Measurements from ENCODE around the gene OSBPL2.
A peak's percentile ranks its signal among the peaks of the same experiment; 100 is the strongest.

Gene OSBPL2

GRCh38 chr20:62209850-62210495, 28.3 kb upstream of the OSBPL2 start:
- no peak for TF ChIP-seq EGR1 (IDR thresholded peaks at IDR 0.05)
- TF ChIP-seq TEAD4 (IDR thresholded peaks at IDR 0.05): no peak
- no peak for TF ChIP-seq TAF1 (IDR thresholded peaks at IDR 0.05; ENCODE audit: low read depth)
- TF ChIP-seq EP300 (IDR thresholded peaks at IDR 0.05; ENCODE audit: borderline replicate concordance): no peak
- TF ChIP-seq CEBPB (IDR thresholded peaks at IDR 0.05): no peak
- no peak for TF ChIP-seq USF1 (IDR thresholded peaks at IDR 0.05)
- TF ChIP-seq MAX (IDR thresholded peaks at IDR 0.05): no peak
- TF ChIP-seq FOXM1 (IDR thresholded peaks at IDR 0.05; ENCODE audit: borderline replicate concordance, low read depth): no peak
- no peak for TF ChIP-seq NFIC (IDR thresholded peaks at IDR 0.05)
- TF ChIP-seq RAD21 (IDR thresholded peaks at IDR 0.05; ENCODE audit: low read depth): no peak
- no peak for TF ChIP-seq REST (IDR thresholded peaks at IDR 0.05; ENCODE audit: low read depth)
- no peak; the same call in 1 of the 2 replicates for TF ChIP-seq ZBTB7A (IDR thresholded peaks at IDR 0.05; ENCODE audit: low read depth)
- TF ChIP-seq YY1 (IDR thresholded peaks at IDR 0.05; ENCODE audit: low read depth): no peak
- no peak for TF ChIP-seq CREB1 (IDR thresholded peaks at IDR 0.05; ENCODE audit: low read depth)
- no peak for TF ChIP-seq TCF12 (IDR thresholded peaks at IDR 0.05; ENCODE audit: low read depth)

- TF ChIP-seq ZBTB7A (IDR thresholded peaks at IDR 0.05; ENCODE audit: low read depth) (no peak), EGR1 (IDR thresholded peaks at IDR 0.05) (0 out of 2 replicates have a peak, but pooled peaks have one; percentile 21), CEBPB (IDR thresholded peaks at IDR 0.05) (no peak), TAF1 (IDR thresholded peaks at IDR 0.05; ENCODE audit: low read depth) (no peak), RAD21 (IDR thresholded peaks at IDR 0.05; ENCODE audit: low read depth) (no peak)
These were observed 27.8 kb upstream of the OSBPL2 start for GRCh38 chr20:62210496-62210855.

- TF ChIP-seq MAX (IDR thresholded peaks at IDR 0.05) (no peak), TCF12 (IDR thresholded peaks at IDR 0.05; ENCODE audit: low read depth) (no peak), CEBPB (IDR thresholded peaks at IDR 0.05) (no peak), NFIC (IDR thresholded peaks at IDR 0.05) (no peak), EGR1 (IDR thresholded peaks at IDR 0.05) (no peak), RAD21 (IDR thresholded peaks at IDR 0.05; ENCODE audit: low read depth) (no peak), TAF1 (IDR thresholded peaks at IDR 0.05; ENCODE audit: low read depth) (no peak), ZBTB7A (IDR thresholded peaks at IDR 0.05; ENCODE audit: low read depth) (no peak), CREB1 (IDR thresholded peaks at IDR 0.05; ENCODE audit: low read depth) (no peak), YY1 (IDR thresholded peaks at IDR 0.05; ENCODE audit: low read depth) (no peak), USF1 (IDR thresholded peaks at IDR 0.05) (no peak), EP300 (IDR thresholded peaks at IDR 0.05; ENCODE audit: borderline replicate concordance) (no peak), REST (IDR thresholded peaks at IDR 0.05; ENCODE audit: low read depth) (no peak), FOXM1 (IDR thresholded peaks at IDR 0.05; ENCODE audit: borderline replicate concordance, low read depth) (no peak), TEAD4 (IDR thresholded peaks at IDR 0.05) (no peak)
These were observed 27.1 kb upstream of the OSBPL2 start for GRCh38 chr20:62211216-62211615.

GRCh38 chr20:62211769-62212288, 26.5 kb upstream of the OSBPL2 start:
- TF ChIP-seq MAX (IDR thresholded peaks at IDR 0.05) (no peak), USF1 (IDR thresholded peaks at IDR 0.05) (no peak), REST (IDR thresholded peaks at IDR 0.05; ENCODE audit: low read depth) (no peak), TAF1 (IDR thresholded peaks at IDR 0.05; ENCODE audit: low read depth) (no peak), RAD21 (IDR thresholded peaks at IDR 0.05; ENCODE audit: low read depth) (no peak), ZBTB7A (IDR thresholded peaks at IDR 0.05; ENCODE audit: low read depth) (no peak), YY1 (IDR thresholded peaks at IDR 0.05; ENCODE audit: low read depth) (no peak), TCF12 (IDR thresholded peaks at IDR 0.05; ENCODE audit: low read depth) (no peak), NFIC (IDR thresholded peaks at IDR 0.05) (no peak), CEBPB (IDR thresholded peaks at IDR 0.05) (no peak), FOXM1 (IDR thresholded peaks at IDR 0.05; ENCODE audit: borderline replicate concordance, low read depth) (no peak), EP300 (IDR thresholded peaks at IDR 0.05; ENCODE audit: borderline replicate concordance) (no peak), TEAD4 (IDR thresholded peaks at IDR 0.05) (no peak), CREB1 (IDR thresholded peaks at IDR 0.05; ENCODE audit: low read depth) (no peak)

Measured in Ishikawa (cell line).